A673 (cell line): ENCODE data around the gene PRR15. TPM values are rescaled to one million over a fixed set of nuclear protein-coding genes. Genes with fewer than 3 reads are reported as not detected.

Source experiments
- BruUV-seq: library from RNA; stranded (reverse); fragments of 400-500 nt; replicated peaks from 2 replicates; lab custom pipeline; 2021; lab: Mats Ljungman, UMichigan
- CTCF ChIA-PET: fragments of 300-600 bp; sonication (Branson Sonifier 250); formaldehyde crosslinking; loops from one replicate; lab custom pipeline; 2022; ENCODE audit warnings: antibody characterized with exemption; lab: Charles Lee
- POLR2A ChIA-PET: fragments of 300-600 bp; sonication (Branson Sonifier 250); formaldehyde crosslinking; loops from one replicate; lab custom pipeline; 2022; ENCODE audit warnings: antibody characterized with exemption; ENCODE audit not compliant: low non-redundant PET; lab: Charles Lee
- DNase-seq: peaks from one replicate; pipeline ENCODE4 v3.0.0-alpha.2; 2015; ENCODE audit warnings: low spot score
- H3K27ac ChIP-seq: fragments of 200-600 bp; sonication (generic); 2 replicates; pipeline ENCODE4 v1.5.1; 2016; ENCODE audit warnings: mixed run types, low read depth, mild to moderate bottlenecking, mixed read lengths, antibody characterized with exemption, low read length; ENCODE audit not compliant: poor library complexity, severe bottlenecking
- H3K27me3 ChIP-seq: fragments of 200-600 bp; sonication (generic); replicated peaks from 2 replicates; pipeline ENCODE4 v1.6.1; 2017; ENCODE audit warnings: mixed run types, low read depth, mild to moderate bottlenecking, mixed read lengths, antibody characterized with exemption, low read length; ENCODE audit not compliant: insufficient read depth, poor library complexity
- H3K36me3 ChIP-seq: fragments of 200-600 bp; sonication (generic); 2 replicates; pipeline ENCODE4 v1.6.1; 2016; ENCODE audit warnings: mixed run types, mild to moderate bottlenecking, mixed read lengths, antibody characterized with exemption, low read length; ENCODE audit not compliant: insufficient read depth, poor library complexity, severe bottlenecking
- H3K4me1 ChIP-seq: fragments of 200-600 bp; sonication (generic); 2 replicates; pipeline ENCODE4 v1.6.1; 2017; ENCODE audit warnings: mixed run types, mild to moderate bottlenecking, mixed read lengths, antibody characterized with exemption, low read length; ENCODE audit not compliant: insufficient read depth, poor library complexity, severe bottlenecking
- H3K4me3 ChIP-seq: fragments of 200-600 bp; sonication (generic); 2 replicates; pipeline ENCODE4 v1.5.1; 2016; ENCODE audit warnings: low read depth, mixed run types, mild to moderate bottlenecking, mixed read lengths, low read length; ENCODE audit not compliant: poor library complexity, severe bottlenecking
- H3K9me3 ChIP-seq: fragments of 200-600 bp; sonication (generic); 2 replicates; pipeline ENCODE4 v1.6.1; 2016; ENCODE audit warnings: mixed run types, low read depth, mild to moderate bottlenecking, mixed read lengths, antibody characterized with exemption, low read length; ENCODE audit not compliant: poor library complexity, severe bottlenecking
- EZH2 ChIP-seq: fragments of 200-600 bp; sonication (generic); IDR thresholded peaks from 2 replicates; pipeline ENCODE4 v1.6.1; 2017; ENCODE audit warnings: borderline replicate concordance, low read depth, mild to moderate bottlenecking, mixed read lengths, antibody characterized with exemption, low read length; ENCODE audit not compliant: poor library complexity, severe bottlenecking
- intact Hi-C: fragments of 100-400 bp; cut with micrococcal nuclease; formaldehyde crosslinking; loops from one replicate; pipeline ENCODE4 v1.10.0; 2022; ENCODE audit not compliant: unreplicated experiment
- total RNA-seq: library from RNA; stranded (reverse); gene quantifications from 2 replicates; pipeline ENCODE4 v1.2.3, GENCODE V29; 2021
- TF ChIP-seq, protein P1 (sequence below): fragments of 300-800, 200-600 bp; sonication (generic); conservative IDR thresholded peaks from 2 replicates; pipeline ENCODE4 v1.5.1; 2017; ENCODE audit warnings: low read depth, mild to moderate bottlenecking, antibody characterized with exemption, low read length, moderate library complexity, mixed read lengths

The PRR15 gene
- total RNA-seq, 1 experiment from 2014 or later: 0.17 TPM

DNA sequence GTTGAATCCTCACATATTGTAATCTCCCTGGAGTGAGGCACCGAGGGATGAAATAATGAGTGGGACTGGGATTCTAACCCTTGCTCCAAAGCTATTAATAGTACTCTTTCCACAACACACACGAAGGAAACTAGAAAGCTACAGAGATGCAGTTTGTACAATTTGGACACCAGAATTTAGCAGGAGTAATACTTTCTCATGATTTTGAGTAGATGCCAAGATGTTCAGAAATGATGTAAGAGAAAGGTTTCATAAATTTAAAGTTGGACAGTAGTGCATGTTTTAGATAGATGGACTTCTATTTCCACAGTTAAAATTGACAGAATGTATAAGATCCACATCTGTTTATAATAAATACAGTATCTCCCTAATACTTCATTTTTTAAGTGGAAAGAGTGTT is 46.5 kb downstream of the PRR15 start:
- H3K36me3 ChIP-seq: no peaks in the 10 kb centered on the region
- TF ChIP-seq, protein P1, sequence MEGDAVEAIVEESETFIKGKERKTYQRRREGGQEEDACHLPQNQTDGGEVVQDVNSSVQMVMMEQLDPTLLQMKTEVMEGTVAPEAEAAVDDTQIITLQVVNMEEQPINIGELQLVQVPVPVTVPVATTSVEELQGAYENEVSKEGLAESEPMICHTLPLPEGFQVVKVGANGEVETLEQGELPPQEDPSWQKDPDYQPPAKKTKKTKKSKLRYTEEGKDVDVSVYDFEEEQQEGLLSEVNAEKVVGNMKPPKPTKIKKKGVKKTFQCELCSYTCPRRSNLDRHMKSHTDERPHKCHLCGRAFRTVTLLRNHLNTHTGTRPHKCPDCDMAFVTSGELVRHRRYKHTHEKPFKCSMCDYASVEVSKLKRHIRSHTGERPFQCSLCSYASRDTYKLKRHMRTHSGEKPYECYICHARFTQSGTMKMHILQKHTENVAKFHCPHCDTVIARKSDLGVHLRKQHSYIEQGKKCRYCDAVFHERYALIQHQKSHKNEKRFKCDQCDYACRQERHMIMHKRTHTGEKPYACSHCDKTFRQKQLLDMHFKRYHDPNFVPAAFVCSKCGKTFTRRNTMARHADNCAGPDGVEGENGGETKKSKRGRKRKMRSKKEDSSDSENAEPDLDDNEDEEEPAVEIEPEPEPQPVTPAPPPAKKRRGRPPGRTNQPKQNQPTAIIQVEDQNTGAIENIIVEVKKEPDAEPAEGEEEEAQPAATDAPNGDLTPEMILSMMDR: no peak
- TF ChIP-seq EZH2: no peak
- no peak overlapping the region for H3K4me3 ChIP-seq
- DNase-seq: no peak
- no peaks in the 10 kb centered on the region for H3K9me3 ChIP-seq
- no peak overlapping the region for H3K27ac ChIP-seq
- intact Hi-C loops: no loop called here
- no TSS peak for BruUV-seq
- CTCF ChIA-PET: interaction anchor here (0.7 kb wide), 1 partner anchor 10 kb away, joined by 3 read pairs; no protein-coding TSS in a partner anchor
- H3K4me1 ChIP-seq: no peaks in the 10 kb centered on the region
- no peaks in the 10 kb centered on the region for H3K27me3 ChIP-seq
- POLR2A ChIA-PET: no interaction called here

DNA sequence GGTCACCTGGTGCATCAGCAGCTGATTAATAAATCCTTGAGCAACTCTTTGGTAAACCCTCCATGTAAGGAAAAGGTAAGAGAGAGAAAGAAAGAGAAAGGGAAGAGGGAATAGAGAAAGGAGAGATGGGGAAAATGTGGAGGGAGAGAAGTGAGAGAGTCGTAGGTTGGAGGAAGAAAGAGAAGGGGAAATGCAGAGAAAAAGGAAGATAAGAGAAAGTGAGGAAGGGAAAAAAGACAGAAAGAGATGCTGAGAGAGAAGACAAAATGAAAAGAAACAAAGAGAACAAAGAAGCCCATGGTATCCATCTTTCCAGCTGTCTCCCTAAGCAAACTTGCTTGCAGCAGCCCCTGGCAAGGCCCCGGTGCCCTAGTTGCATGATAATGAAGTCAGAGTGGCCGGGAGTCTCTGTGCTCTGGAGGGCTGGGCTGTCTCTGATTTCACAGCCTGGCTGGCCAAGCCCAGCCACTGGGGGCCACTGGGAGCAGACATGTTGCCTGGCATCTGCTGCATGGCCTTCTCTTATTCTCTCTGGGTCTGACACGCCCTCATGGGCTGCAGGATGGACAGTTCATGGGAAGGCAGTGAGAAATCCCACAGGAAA is 48.4 kb downstream of the PRR15 start:
- intact Hi-C loops: no loop called here
- no peak for DNase-seq
- BruUV-seq: no TSS peak
- no peaks in the 10 kb centered on the region for H3K4me1 ChIP-seq
- H3K9me3 ChIP-seq: no peaks in the 10 kb centered on the region
- ChIA-PET POLR2A (no interaction called here), CTCF (no interaction called here)
- TF ChIP-seq, protein P1: no peak
- no peak for TF ChIP-seq EZH2
- no peak overlapping the region for H3K27ac ChIP-seq
- no peaks in the 10 kb centered on the region for H3K27me3 ChIP-seq
- no peaks in the 10 kb centered on the region for H3K36me3 ChIP-seq
- no peak overlapping the region for H3K4me3 ChIP-seq

DNA sequence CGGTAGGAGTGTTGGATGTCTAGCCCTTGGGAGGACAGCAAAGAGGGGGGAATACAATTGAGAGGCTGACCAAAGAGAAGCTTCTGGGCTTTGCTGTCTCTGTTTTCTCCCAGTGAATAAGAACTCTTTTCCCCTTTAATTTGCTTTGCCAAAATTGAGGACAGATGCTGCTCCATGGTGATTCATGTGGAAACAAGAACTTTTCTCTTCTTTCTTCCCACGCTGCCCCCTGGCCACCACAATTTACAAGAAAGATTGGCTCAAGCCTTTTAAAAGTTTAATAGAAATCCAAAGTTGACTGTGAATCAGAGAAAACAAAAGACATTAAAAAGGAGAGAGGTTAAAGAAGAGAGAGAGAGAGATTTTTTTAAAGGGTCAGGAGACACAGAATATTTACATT is 49.0 kb downstream of the PRR15 start:
- CTCF ChIA-PET: no interaction called here
- POLR2A ChIA-PET: no interaction called here
- no peaks in the 10 kb centered on the region for H3K9me3 ChIP-seq
- no peak for TF ChIP-seq EZH2
- TF ChIP-seq, protein P1: no peak
- H3K4me3 ChIP-seq: no peak overlapping the region
- no peak for DNase-seq
- no peaks in the 10 kb centered on the region for H3K27me3 ChIP-seq
- intact Hi-C loops: no loop called here
- no peak overlapping the region for H3K27ac ChIP-seq
- no TSS peak for BruUV-seq
- H3K36me3 ChIP-seq: no peaks in the 10 kb centered on the region
- no peaks in the 10 kb centered on the region for H3K4me1 ChIP-seq
